H1 (cell line): ENCODE data around the gene F7.

Experiments used
- EZH2 ChIP-seq: fragments of 200-600 bp; sonication (generic); IDR thresholded peaks from 2 replicates; pipeline ENCODE4 v1.7.1; 2012; ENCODE audit warnings: low read depth, mild to moderate bottlenecking, moderate library complexity, low read length, inconsistent platforms; ENCODE audit not compliant: severe bottlenecking
- NRF1 ChIP-seq: IDR thresholded peaks from 2 replicates; pipeline ENCODE4 v1.6.1; 2011; ENCODE audit warnings: mild to moderate bottlenecking, low read depth, low read length, improper control_type of control experiment
- SUZ12 ChIP-seq: fragments of 200-600 bp; sonication (generic); IDR thresholded peaks from 2 replicates; pipeline ENCODE4 v1.6.1; 2012; ENCODE audit warnings: mild to moderate bottlenecking, inconsistent platforms, low read length, moderate library complexity, mixed read lengths
- TAF1 ChIP-seq: IDR thresholded peaks from 2 replicates; pipeline ENCODE4 v1.6.1; 2011; ENCODE audit warnings: mild to moderate bottlenecking, low read depth, low read length
- TF ChIP-seq, protein P1 (sequence below), 3 experiments: IDR thresholded peaks; 1 replicate in 2 of 3; 2 replicates in 1 of 3; pipeline versions ENCODE4 v1.5.1 to v1.6.1; 2011; ENCODE audit warnings: low read length in 3 of 3, mild to moderate bottlenecking in 3 of 3, inconsistent platforms in 2 of 3, low read depth in 1 of 3, moderate library complexity in 1 of 3; ENCODE audit not compliant: insufficient read depth in 1 of 3; ENCODE audit errors: control extremely low read depth in 1 of 3

GRCh38 chr13:113166681-113167080 lies 61.1 kb downstream of the F7 start:
- TF ChIP-seq TAF1 (no peak), SUZ12 (no peak), EZH2 (no peak), NRF1 (no peak)
- TF ChIP-seq, protein P1, sequence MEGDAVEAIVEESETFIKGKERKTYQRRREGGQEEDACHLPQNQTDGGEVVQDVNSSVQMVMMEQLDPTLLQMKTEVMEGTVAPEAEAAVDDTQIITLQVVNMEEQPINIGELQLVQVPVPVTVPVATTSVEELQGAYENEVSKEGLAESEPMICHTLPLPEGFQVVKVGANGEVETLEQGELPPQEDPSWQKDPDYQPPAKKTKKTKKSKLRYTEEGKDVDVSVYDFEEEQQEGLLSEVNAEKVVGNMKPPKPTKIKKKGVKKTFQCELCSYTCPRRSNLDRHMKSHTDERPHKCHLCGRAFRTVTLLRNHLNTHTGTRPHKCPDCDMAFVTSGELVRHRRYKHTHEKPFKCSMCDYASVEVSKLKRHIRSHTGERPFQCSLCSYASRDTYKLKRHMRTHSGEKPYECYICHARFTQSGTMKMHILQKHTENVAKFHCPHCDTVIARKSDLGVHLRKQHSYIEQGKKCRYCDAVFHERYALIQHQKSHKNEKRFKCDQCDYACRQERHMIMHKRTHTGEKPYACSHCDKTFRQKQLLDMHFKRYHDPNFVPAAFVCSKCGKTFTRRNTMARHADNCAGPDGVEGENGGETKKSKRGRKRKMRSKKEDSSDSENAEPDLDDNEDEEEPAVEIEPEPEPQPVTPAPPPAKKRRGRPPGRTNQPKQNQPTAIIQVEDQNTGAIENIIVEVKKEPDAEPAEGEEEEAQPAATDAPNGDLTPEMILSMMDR (IDR thresholded peaks at IDR 0.05; ENCODE audit: control extremely low read depth in 1 of 3, insufficient read depth in 1 of 3, low read depth in 1 of 3, low read length in 3 of 3): no peak
